ENCODE measurements around the gene PIEZO2.

The PIEZO2 gene

GRCh38 chr18:10736984-10737383, 412.4 kb downstream of the PIEZO2 start:
- ATAC-seq: no peak

DNA sequence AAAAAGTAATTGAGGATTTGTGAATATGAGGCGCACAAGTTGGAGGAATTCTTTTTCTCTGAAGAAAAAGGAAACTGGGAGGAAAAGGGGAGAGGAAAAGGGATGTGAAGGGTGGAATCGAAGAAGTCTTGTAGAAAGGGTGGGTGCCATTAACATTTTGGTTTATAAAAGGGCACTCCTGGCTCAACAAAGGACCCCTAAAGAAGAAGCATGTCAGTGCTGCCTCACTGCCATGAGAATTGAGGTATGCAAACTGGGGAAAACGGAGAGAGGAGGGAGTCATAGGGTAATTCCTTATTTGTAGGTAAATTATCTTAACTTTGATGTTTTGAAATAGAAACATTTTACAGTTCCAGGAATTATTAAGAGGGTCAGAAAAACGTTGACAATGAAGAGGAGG, 416.4 kb downstream of the PIEZO2 start:
- no peak for ATAC-seq
- TF ChIP-seq ARNTL (CRISPR knock-in tag; IDR thresholded peaks at IDR 0.05; ENCODE audit: borderline replicate concordance, low read depth) (no peak), ESRRG (CRISPR knock-in tag; IDR thresholded peaks at IDR 0.05) (no peak), TSHZ2 (CRISPR knock-in tag; IDR thresholded peaks at IDR 0.05) (no peak), TOX (CRISPR knock-in tag; IDR thresholded peaks at IDR 0.05; ENCODE audit: borderline replicate concordance) (no peak), ZFP3 (CRISPR knock-in tag; IDR thresholded peaks at IDR 0.05) (no peak), CREB5 (CRISPR knock-in tag; IDR thresholded peaks at IDR 0.05; ENCODE audit: low read depth) (no peak), RARB (CRISPR knock-in tag; IDR thresholded peaks at IDR 0.05) (no peak), ZC3H10 (CRISPR knock-in tag; IDR thresholded peaks at IDR 0.05) (no peak), ZFP30 (CRISPR knock-in tag; IDR thresholded peaks at IDR 0.05) (no peak)
- TF ChIP-seq, protein P1, sequence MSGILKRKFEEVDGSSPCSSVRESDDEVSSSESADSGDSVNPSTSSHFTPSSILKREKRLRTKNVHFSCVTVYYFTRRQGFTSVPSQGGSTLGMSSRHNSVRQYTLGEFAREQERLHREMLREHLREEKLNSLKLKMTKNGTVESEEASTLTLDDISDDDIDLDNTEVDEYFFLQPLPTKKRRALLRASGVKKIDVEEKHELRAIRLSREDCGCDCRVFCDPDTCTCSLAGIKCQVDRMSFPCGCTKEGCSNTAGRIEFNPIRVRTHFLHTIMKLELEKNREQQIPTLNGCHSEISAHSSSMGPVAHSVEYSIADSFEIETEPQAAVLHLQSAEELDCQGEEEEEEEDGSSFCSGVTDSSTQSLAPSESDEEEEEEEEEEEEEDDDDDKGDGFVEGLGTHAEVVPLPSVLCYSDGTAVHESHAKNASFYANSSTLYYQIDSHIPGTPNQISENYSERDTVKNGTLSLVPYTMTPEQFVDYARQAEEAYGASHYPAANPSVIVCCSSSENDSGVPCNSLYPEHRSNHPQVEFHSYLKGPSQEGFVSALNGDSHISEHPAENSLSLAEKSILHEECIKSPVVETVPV (CRISPR knock-in tag; IDR thresholded peaks at IDR 0.05): no peak
- TF ChIP-seq, protein P2, sequence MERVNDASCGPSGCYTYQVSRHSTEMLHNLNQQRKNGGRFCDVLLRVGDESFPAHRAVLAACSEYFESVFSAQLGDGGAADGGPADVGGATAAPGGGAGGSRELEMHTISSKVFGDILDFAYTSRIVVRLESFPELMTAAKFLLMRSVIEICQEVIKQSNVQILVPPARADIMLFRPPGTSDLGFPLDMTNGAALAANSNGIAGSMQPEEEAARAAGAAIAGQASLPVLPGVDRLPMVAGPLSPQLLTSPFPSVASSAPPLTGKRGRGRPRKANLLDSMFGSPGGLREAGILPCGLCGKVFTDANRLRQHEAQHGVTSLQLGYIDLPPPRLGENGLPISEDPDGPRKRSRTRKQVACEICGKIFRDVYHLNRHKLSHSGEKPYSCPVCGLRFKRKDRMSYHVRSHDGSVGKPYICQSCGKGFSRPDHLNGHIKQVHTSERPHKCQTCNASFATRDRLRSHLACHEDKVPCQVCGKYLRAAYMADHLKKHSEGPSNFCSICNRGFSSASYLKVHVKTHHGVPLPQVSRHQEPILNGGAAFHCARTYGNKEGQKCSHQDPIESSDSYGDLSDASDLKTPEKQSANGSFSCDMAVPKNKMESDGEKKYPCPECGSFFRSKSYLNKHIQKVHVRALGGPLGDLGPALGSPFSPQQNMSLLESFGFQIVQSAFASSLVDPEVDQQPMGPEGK (CRISPR knock-in tag; IDR thresholded peaks at IDR 0.05; ENCODE audit: borderline replicate concordance): no peak
- TF ChIP-seq, protein P3, sequence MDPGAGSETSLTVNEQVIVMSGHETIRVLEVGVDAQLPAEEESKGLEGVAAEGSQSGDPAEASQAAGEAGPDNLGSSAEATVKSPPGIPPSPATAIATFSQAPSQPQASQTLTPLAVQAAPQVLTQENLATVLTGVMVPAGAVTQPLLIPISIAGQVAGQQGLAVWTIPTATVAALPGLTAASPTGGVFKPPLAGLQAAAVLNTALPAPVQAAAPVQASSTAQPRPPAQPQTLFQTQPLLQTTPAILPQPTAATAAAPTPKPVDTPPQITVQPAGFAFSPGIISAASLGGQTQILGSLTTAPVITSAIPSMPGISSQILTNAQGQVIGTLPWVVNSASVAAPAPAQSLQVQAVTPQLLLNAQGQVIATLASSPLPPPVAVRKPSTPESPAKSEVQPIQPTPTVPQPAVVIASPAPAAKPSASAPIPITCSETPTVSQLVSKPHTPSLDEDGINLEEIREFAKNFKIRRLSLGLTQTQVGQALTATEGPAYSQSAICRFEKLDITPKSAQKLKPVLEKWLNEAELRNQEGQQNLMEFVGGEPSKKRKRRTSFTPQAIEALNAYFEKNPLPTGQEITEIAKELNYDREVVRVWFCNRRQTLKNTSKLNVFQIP (CRISPR knock-in tag; IDR thresholded peaks at IDR 0.05; ENCODE audit: borderline replicate concordance, low read depth): no peak

More at GRCh38 chr18:10736984-10737383, 412.4 kb downstream of the PIEZO2 start:
- TF ChIP-seq ZNF565 (CRISPR knock-in tag; conservative IDR thresholded peaks at IDR 0.05; ENCODE audit: low read depth): no peak
- no peak for TF ChIP-seq ESRRG (CRISPR knock-in tag; IDR thresholded peaks at IDR 0.05)
- TF ChIP-seq ZC3H10 (CRISPR knock-in tag; IDR thresholded peaks at IDR 0.05): no peak
- TF ChIP-seq SNAI2 (CRISPR knock-in tag; IDR thresholded peaks at IDR 0.05): no peak
- no peak for TF ChIP-seq CSDC2 (CRISPR knock-in tag; IDR thresholded peaks at IDR 0.05)
- TF ChIP-seq TCF4 (CRISPR knock-in tag; IDR thresholded peaks at IDR 0.05; ENCODE audit: borderline replicate concordance): no peak
- no peak for TF ChIP-seq ZNF70 (CRISPR knock-in tag; IDR thresholded peaks at IDR 0.05)
- no peak for TF ChIP-seq TOX (CRISPR knock-in tag; IDR thresholded peaks at IDR 0.05; ENCODE audit: borderline replicate concordance)

DNA sequence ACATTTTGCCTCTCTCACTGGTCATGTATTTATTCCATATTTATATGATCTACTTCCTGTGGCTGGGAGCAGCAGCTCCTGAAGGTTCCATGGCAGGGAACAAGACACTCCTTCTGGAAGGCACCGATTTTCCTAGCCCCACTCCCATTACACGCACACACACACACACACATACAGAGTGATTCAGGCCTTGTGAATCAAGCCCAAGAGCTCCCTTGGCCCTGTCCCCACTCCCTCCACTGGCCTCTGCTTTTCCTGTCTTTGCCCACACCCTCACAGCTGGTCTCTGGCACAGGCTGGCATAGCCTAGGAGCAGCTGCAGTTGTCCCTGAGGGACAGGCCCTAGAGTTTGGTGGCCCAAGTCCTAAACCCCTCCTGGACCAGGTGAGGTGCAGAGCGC, 421.9 kb downstream of the PIEZO2 start:
- no peak for ATAC-seq
- TF ChIP-seq ARNTL (CRISPR knock-in tag; IDR thresholded peaks at IDR 0.05; ENCODE audit: borderline replicate concordance, low read depth) (no peak), GLIS3 (CRISPR knock-in tag; IDR thresholded peaks at IDR 0.05) (no peak), ESRRG (CRISPR knock-in tag; IDR thresholded peaks at IDR 0.05) (no peak), BACH2 (CRISPR knock-in tag; IDR thresholded peaks at IDR 0.05; ENCODE audit: borderline replicate concordance) (no peak), ZNF70 (CRISPR knock-in tag; IDR thresholded peaks at IDR 0.05) (no peak), ZFP30 (CRISPR knock-in tag; IDR thresholded peaks at IDR 0.05) (no peak), TSHZ2 (CRISPR knock-in tag; IDR thresholded peaks at IDR 0.05) (no peak), SNAI2 (CRISPR knock-in tag; IDR thresholded peaks at IDR 0.05) (no peak), ISL1 (CRISPR knock-in tag; IDR thresholded peaks at IDR 0.05) (no peak), ZC3H10 (CRISPR knock-in tag; IDR thresholded peaks at IDR 0.05) (no peak)
- TF ChIP-seq, protein P2 (CRISPR knock-in tag; IDR thresholded peaks at IDR 0.05; ENCODE audit: borderline replicate concordance): no peak
- TF ChIP-seq, protein P3 (CRISPR knock-in tag; IDR thresholded peaks at IDR 0.05; ENCODE audit: borderline replicate concordance, low read depth): no peak

Data from SK-N-SH treated with all-trans-retinoic acid at 6 μM for 48 hours (cell line).